ENCODE data around the gene CHST9. TPM values are rescaled to one million over a fixed set of nuclear protein-coding genes. Genes with fewer than 3 reads are reported as not detected.

CHST9 gene
- total and polyA plus RNA-seq, 7 donors = under 0.01 to 0.11 (median 0.07) TPM; not detected in 2

- TF ChIP-seq, protein P1, sequence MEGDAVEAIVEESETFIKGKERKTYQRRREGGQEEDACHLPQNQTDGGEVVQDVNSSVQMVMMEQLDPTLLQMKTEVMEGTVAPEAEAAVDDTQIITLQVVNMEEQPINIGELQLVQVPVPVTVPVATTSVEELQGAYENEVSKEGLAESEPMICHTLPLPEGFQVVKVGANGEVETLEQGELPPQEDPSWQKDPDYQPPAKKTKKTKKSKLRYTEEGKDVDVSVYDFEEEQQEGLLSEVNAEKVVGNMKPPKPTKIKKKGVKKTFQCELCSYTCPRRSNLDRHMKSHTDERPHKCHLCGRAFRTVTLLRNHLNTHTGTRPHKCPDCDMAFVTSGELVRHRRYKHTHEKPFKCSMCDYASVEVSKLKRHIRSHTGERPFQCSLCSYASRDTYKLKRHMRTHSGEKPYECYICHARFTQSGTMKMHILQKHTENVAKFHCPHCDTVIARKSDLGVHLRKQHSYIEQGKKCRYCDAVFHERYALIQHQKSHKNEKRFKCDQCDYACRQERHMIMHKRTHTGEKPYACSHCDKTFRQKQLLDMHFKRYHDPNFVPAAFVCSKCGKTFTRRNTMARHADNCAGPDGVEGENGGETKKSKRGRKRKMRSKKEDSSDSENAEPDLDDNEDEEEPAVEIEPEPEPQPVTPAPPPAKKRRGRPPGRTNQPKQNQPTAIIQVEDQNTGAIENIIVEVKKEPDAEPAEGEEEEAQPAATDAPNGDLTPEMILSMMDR (IDR thresholded peaks at IDR 0.05) = no peak
- no peaks in the 10 kb centered on the region for H3K36me3 ChIP-seq (ENCODE audit: insufficient read depth in 1 of 2, low read depth in 1 of 2)
- ATAC-seq (no peak), DNase-seq (no peak)
- no peak overlapping the region for H3K27ac ChIP-seq
- intact Hi-C loops (cut with DNase I) = loop anchor here in 1 of 2 donors (5.0 kb wide), 2 partner anchors 168 to 1353 kb away; no protein-coding TSS in a partner anchor
- no peaks in the 10 kb centered on the region for H3K4me1 ChIP-seq
- no peaks in the 10 kb centered on the region for H3K9me3 ChIP-seq
- no peak overlapping the region for H3K4me3 ChIP-seq
- H3K27me3 ChIP-seq (ENCODE audit: insufficient read depth in 3 of 3, low read length in 2 of 3) = no peaks in the 10 kb centered on the region
These were observed 195.3 kb downstream of the CHST9 start for GRCh38 chr18:26989842-26990241.

DNA sequence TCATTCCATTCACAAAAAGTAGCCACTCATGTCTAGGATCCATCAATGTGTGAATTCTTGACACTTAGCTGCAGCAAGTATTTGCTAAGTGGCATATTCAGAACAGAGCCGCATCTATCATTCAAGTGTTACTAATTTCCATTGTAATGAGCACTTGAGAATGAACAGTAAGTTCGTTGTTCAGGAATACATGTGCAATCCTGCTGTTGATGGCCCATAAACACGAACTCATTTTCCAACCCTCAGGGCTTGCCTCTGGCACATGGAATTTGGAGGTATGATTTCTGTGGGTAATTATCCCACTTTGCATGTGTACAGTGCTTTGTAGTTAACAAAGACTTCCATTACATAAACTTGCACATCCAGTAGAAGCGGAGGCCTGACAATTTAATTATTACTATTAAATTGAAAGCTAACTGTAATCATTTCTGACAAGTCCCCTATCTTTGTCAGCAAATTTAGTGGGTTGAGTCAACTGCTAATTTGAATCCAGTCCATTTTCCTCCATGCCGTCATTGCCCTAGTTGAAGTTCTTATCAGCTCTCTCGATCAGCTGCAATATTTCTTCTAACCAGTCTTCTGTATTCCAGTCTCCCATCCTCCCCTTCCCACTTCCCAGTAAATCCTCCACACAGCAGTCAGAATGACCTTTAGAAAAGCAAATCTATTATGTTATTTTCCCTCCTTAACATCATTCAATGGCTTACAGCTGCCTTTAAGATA, 203.6 kb downstream of the CHST9 start:
- H3K36me3 ChIP-seq (ENCODE audit: insufficient read depth in 1 of 2, low read depth in 1 of 2) = no peaks in the 10 kb centered on the region
- DNase-seq (no peak), ATAC-seq (no peak)
- no peaks in the 10 kb centered on the region for H3K27me3 ChIP-seq (ENCODE audit: insufficient read depth in 3 of 3, low read length in 2 of 3)
- no peak overlapping the region for H3K27ac ChIP-seq
- intact Hi-C loops (cut with DNase I) = no loop called here
- H3K4me3 ChIP-seq = no peak overlapping the region
- 68 to 80% (median 76%) methylated on average over 6 of the region's 6 CpGs for WGBS, 3 donors
- H3K4me1 ChIP-seq = no peaks in the 10 kb centered on the region
- TF ChIP-seq, protein P1 (IDR thresholded peaks at IDR 0.05) = no peak
- H3K9me3 ChIP-seq = no peaks in the 10 kb centered on the region

- TF ChIP-seq, protein P1 (IDR thresholded peaks at IDR 0.05) = no peak
- DNase-seq = no peak
- intact Hi-C loops (cut with DNase I) = loop anchor here in 1 of 2 donors (10.0 kb wide), 1 partner anchor 54 kb away; no protein-coding TSS in a partner anchor
- Histone ChIP-seq H3K9me3 (no peaks in the 10 kb centered on the region), H3K4me3 (no peak overlapping the region), H3K27me3 (ENCODE audit: insufficient read depth in 3 of 3, low read length in 2 of 3) (no peaks in the 10 kb centered on the region), H3K4me1 (peaks cover 7% of the 10 kb centered on the region), H3K36me3 (ENCODE audit: insufficient read depth in 1 of 2, low read depth in 1 of 2) (no peaks in the 10 kb centered on the region), H3K27ac (no peak overlapping the region)
- 77 to 90% (median 81%) methylated on average over 4 of the region's 4 CpGs for whole genome bisulfite sequencing, 3 donors
- ATAC-seq = no peak
These were observed 206.2 kb downstream of the CHST9 start for GRCh38 chr18:26978812-26979341.

GRCh38 chr18:26977781-26978180, 207.3 kb downstream of the CHST9 start:
- intact Hi-C loops (cut with DNase I) = loop anchor here in 1 of 2 donors (10.0 kb wide), 1 partner anchor 53 kb away; no protein-coding TSS in a partner anchor
- 44 to 83% (median 45%) methylated on average over 1 of the region's 1 CpG for WGBS, 3 donors
- Histone ChIP-seq H3K4me3 (no peak overlapping the region), H3K27ac (no peak overlapping the region), H3K36me3 (ENCODE audit: insufficient read depth in 1 of 2, low read depth in 1 of 2) (no peaks in the 10 kb centered on the region), H3K4me1 (peaks cover 7% of the 10 kb centered on the region), H3K27me3 (ENCODE audit: insufficient read depth in 3 of 3, low read length in 2 of 3) (no peaks in the 10 kb centered on the region), H3K9me3 (no peaks in the 10 kb centered on the region)
- DNase-seq = no peak
- ATAC-seq = no peak
- TF ChIP-seq, protein P1 (IDR thresholded peaks at IDR 0.05) = no peak
